SK-N-MC (cell line): Measurements from ENCODE around the gene KRT26.

Experiments
- EZH2 ChIP-seq: fragments of 200-600 bp; sonication (generic); IDR thresholded peaks from one replicate; pipeline ENCODE4 v1.6.1; 2017; ENCODE audit warnings: antibody characterized with exemption
- POLR2AphosphoS5 ChIP-seq: IDR thresholded peaks from 2 replicates; pipeline ENCODE4 v1.6.1; 2012; ENCODE audit warnings: mild to moderate bottlenecking, low read depth, low read length, borderline replicate concordance

DNA sequence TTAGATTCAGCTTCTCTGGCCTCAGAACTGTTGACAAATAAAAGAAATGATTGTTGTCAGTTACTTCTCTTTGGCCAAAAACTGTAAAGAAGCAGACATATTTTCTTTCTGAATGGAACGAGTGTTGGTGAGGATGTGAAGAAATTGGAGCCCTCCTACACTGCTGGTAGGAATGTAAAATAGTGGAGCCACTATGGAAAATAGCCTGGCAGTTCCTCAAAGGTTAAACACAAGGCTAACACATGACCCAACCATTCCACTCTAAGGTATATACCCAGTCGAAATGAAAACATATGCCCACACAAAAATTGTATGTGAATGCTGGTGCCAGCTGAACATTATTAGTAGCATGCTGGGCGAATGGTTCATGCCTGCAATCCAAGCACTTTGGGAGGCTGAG lies 54.2 kb downstream of the KRT26 start:
- TF ChIP-seq POLR2AphosphoS5 (no peak), EZH2 (no peak)
